ENCODE data around the gene ATP7B.
"Not testable (repeated sequence)": the region's sequence is repeated elsewhere in the genome, so short reads cannot be mapped to it uniquely, and the experiment has no call there.

ATP7B gene

DNA sequence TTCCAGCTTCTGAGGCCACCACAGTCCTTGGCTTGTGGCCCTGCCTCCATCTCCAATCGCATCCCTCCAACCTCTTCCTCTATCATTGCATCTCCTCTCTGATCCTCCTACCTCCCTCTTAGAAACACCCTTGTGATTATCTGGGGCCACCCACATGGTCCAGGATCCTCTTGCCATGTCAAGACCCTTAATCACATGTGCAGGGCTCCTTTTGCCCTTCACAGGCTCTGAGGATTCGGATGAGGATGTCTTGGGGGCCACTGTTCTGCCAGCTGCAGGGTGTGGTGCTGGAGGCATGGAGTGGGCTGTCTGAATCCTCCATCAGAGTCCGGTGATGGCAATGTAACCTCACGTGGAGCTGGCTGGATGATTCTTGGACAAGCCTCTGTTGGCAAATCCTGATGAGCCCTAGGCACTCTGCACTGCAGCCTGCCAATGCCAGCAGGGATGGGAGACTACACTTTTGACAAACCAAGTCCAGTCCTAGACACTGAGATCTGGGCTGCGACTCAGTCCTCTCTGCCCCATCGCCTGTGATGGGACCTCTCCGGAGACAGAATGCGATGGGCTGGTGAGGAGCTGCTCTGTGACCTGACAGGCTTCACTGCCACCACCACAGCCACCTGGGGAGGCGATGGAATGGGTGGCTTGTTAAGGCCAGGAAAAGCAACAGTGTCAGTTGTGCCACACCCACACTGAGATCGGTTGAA is 88.3 kb downstream of the ATP7B start:
- DNase-seq (ENCODE audit: low read depth, low spot score): no peak

DNA sequence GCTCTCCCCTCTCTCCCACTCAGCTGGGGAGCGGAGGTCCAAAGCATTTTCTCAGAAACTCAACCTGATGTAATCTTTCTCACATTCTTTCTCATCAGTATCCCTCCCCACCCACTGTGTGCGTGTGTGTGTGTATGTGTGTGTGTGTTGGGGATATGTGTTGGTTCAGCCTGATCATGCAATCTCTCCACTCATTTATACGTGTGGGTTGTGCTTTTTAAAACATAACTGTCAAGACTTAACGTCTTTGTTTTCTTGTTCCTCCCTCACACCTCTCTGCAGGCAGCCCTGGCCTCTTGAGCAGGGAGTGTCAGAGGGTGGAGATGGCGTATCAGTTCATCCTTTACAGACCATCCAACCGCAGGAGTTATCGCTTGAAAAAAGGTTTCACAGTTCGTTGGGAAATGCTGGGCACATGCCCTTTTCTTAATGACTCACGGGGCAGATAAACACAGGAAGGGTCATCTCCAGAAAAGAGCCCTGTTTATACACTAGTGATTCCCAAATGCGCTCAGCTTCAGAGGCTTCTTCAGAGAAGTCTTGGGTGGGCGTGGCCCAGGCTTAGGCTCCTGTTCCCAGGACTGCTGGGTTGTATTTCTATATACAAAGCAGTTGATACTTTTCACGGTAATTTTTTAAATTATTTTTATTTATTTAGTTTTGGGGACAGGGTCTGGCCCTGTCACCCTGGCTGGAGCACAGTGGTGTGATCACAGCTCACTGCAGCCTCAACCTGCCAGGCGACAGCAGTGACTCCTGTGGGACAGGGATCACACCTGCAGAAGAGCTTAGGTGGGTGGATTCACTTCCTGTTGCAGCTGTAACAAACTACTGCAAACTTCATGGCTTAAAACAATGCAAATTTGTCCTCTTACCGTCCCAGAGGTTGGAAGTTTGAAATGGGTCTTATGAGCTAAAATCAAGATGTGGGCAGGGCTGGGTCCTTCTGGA is 89.2 kb downstream of the ATP7B start:
- DNase-seq (ENCODE audit: low read depth, low spot score): no peak

DNA sequence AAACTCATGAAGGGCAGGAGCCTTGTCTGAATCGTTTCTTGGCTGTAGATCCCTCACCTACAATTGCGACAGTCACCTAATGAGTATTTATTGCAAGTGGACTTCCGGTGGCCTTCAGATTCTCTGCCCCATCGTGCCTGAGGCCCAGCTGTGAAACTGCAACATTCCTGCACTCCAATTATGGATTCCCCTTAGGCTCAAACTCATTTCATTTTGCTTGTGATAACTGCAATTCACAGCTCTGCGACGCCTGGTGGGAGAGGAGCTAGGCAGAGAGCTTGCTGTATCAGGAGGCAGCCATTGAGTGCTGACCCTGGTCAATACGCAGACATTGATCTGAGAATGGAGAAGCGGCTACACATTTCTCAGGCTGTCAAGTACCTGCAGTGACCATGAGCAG is 90.5 kb downstream of the ATP7B start:
- DNase-seq (ENCODE audit: low read depth, low spot score): no peak

DNA sequence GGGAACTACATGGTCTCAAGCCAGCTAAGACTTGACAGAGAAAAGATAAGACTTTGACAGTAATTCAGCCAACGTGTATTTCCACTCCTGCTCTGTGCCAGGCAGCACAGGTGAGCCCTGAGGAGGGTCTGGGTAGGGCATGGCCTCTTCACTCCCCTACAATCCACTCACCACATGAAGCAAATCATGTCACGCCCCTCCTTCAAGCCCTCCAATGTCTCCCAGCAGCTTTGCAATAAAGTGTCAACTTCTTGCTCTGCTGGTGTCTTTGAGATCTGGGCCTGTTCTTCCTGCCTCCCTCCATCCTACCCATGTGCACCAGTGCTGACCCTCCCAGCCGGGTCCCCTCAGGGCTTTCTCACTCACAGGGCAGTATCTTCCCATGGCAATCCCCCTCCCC is 91.0 kb downstream of the ATP7B start:
- DNase-seq (ENCODE audit: low read depth, low spot score): no peak

DNA sequence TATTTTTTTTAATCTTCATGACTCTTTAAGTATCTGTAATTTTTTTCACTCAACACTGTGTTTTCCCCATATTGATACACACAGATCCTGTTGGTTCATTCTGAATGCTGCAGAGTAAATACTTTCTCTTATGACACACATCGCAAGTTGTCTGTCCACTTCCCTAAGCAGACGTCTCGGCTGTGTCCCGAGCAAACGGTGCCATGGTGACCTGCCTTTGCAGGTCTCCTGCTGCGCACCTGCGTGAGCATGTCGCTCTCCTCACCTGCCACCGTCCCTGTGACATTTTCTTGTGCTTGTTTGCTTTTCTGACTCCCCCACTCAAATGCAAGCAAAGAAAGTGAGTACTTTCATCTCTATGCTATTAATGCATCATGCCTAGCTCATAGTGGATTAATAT is 91.7 kb downstream of the ATP7B start:
- no peak for DNase-seq (ENCODE audit: low read depth, low spot score)

DNA sequence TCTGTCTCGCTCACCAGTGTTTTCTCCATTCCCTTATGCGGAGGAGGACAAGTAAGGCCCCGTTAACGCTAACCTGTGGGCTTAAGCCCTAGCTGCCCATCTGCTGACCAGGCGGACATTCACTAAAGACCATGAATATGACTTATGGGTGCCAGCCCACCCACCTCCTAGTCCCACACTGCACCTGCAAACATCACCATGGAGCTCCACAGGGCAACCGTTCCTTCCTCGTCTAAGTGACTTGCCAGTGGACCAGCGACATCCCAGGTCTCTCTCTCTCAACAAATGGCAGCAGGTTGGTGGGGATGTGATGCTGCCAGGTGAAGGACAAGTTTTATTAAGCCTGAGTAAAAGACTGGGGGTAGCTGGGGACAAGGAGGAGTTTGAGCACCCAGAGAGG is 94.3 kb downstream of the ATP7B start:
- no peak for DNase-seq (ENCODE audit: low read depth, low spot score)

DNA sequence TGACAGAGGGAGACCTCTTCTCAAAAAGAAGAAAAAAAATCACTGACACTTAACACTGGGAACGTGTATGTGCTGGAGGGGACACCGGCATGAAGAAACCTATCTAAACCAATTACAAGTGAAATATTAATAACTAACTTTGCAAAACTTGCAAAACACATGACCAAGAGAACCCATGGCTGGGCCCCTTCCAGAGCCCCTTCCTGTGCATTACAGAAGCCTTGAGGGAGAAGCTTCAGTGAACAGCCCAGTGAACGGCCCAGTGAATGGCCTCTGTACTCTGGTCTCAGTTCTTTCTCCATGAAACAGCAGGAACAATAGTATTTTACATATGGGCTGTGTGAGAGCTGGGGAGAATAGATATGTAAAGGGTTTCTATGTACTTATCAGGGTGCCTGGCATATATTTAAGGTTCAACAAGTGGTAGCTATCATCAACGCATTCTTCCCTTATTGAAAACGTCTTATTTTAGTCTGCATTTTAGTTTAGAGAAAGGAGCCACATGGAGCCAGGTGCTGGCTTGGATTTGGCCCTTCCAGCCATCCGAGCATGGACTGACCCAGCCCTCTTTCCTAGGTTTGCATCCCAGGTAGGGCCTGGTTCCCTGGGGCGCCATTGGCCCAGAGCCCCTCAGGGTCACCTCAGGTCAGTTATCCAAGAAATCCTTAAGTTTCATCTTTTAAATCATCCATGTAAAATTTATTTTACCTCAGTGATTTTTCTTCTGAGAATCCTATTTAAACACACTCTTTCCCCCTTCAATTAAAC is 95.0 kb downstream of the ATP7B start:
- DNase-seq (ENCODE audit: low read depth, low spot score): no peak

DNA sequence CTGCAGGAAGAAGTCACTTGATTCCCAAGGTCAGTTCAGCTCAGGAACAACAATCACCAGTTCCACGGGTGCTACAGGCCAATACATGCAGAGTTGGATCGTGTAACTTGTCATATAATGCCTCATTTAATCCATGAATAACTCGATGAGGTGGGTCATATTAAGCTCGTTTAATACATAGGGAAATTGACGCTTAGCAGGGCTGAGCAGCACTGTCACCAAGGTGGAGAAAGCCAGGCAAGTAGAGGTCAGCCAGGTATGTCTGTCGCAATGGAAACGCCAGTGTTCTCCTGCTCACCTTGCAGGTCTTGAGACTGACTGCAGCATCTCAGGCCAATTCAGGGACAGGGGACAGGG is 97.1 kb downstream of the ATP7B start:
- DNase-seq (ENCODE audit: low read depth, low spot score): no peak

DNA sequence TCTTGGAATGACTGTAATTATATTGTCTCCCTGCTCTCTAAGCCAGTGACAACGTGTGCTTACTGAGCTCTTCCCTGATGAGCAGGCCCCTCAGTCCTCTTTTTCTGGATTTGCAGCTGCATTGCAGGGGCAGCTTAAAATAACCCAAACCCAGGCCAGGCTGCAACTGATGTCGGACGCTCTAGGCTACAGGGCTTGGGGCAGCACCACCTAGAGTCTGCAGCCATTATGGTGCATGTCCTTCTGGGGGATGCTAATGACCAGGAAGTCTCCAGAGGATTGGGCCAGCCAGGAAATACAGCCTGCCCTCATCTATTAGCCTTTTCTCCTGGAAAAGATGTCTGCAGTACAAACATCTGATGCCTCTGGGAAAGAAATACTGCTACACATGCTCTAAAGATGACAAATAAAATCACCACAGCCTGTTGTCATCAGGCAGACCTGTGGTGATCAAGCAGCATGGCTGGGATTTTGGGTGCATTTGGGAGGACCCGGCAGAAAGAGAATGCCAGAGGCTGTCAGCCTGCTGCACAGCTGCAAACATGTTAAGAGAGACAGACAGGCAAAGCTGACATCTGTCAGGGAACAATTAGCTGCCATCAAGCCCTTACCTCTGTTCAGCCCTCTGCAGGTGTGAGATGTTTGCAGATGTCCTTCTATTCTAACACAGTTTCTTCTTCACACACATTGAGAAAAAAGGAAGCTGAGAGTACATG is 97.7 kb downstream of the ATP7B start:
- no peak for DNase-seq (ENCODE audit: low read depth, low spot score)

DNA sequence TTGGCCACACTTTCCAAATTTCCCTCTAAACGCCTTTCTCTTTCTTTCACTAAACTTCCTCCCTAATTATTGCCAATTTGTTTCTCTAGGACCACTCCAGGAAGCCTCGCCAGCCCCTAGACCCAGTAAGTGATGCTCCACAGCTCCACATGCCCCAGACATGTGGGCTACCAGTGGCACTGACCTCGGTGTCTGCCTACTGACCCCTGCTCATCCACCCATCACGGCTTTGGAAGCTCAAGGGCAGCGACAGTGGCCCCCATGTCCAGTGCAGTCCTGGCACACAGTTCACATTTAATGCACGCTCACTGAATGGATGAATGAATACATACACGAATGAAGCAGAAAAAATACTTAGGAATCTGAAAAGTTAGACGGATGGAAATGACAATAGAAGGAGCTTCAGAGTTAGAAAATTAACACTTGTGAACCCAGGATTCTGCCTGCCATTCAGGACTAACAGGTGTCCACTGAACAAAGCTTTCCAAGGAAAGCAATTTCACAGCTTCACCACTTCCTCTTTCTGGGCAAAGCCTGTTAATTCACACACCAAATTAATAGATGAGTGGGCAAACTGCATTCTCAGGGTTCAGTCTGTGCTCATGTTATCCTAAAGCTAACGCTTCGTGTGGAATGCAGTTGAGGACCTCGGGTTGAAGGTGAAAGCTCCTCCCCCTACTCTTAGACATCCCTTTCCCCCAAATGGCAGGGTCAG is 98.6 kb downstream of the ATP7B start:
- DNase-seq (ENCODE audit: low read depth, low spot score): no peak

DNA sequence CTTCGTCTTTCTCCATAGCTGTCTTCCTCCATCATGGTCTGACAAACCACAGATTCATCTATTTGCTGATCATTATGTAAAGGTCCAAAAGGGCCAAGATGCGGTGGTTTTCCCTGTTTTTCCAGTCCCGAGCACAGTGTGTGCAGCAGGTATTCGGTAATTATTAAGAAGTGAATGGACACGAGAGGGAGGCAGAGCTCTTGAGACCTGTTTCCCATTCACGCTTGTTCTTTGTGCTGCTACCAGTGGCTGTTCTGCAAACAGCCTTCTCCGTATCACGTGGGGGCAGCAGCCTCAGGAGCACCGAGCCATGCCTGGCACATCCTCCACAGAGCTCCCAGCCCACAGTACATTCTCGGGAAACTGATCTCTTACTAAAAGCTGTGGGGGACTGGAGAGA is 99.2 kb downstream of the ATP7B start:
- DNase-seq (ENCODE audit: low read depth, low spot score): no peak

DNA sequence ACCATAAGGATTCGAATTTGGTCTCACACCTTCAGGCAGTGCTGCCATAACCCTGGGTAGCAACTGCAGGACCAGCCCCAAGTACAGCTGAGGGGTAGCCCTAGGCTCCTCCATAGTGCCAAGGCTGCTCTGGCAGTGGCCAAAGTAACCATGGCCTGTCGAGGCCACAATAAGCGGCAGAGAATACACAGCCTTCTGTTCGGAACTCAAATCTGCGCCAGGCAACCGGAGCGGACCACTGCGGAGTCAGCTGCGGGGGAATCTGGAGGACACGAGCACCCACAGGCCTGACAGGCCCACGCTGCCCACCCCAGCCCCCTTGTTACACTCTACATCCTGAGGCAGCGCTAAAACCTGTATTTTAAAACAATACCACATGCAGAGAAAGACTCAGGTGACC is 100.7 kb downstream of the ATP7B start:
- no peak for DNase-seq (ENCODE audit: low read depth, low spot score)

DNA sequence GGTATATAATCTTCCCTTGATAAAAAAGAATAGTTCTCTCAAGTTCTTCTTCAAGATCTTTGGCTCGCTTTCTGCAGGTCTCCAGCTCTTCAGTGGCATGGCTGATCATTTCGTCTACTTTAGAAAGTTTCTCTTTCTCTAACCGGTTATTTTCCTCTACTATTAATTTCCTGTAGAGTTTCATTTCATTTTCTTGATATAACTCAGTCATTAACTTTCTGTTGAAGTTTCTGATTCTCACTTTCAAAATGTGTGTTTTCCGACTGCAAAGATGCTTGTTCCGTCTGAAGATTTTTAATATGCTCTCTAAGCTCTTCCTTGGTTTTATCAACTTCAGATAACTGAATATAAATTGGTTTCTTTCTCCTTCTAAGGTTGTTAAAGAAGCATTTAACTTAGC is 102.0 kb downstream of the ATP7B start:
- DNase-seq (ENCODE audit: low read depth, low spot score): not testable (repeated sequence)

DNA sequence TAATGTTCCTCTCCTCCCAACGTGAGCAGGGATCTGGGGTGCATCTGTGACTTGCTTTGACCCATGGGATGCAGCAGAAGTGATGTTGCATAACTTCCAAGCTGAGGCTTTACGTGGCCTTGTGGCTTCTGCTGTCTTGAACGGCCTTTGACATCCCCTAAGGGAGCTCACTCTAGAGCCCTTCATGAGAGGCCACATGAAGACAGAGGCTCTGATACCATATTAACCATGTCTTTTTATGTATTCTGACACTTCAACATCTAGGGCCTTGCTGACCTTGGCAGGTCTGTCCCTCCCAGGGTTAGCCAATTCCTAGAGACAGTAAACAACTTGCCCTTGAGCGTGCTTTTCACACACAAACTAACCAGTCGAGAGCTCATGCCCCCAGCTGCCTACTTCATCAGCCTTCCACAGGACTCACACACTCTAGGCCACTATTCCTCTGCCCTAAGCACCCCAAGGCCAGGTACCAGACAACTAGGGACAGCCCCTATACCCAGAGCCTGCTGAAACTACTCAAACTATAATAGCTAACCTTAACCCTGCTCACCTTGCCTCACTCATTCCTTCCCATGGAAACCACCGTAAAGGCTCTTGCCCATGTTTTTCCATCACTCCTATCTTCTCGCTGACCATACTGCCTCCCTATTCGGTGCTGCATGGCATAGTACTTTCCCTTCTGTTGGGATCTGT is 104.1 kb downstream of the ATP7B start:
- DNase-seq (ENCODE audit: low read depth, low spot score): no peak

DNA sequence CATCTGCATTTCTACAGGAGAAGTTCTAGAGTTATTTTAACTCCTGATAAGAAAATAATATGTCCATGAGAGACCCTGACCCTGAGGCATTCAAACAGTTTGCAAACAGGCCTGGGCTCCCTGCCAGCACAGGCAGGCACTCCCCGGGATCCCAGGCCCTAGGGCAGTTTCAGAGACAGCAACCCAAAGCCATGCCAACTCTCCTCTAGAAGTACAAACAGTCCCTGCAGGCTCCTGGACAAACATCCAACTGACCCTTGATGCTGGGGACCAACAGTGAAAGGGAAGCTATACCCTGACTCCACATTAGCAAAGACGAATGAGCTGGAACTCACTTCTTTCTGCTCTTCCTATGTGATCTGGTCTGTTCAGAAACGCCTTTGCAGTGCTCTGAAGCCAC is 104.7 kb downstream of the ATP7B start:
- DNase-seq (ENCODE audit: low read depth, low spot score): peak; percentile 44

DNA sequence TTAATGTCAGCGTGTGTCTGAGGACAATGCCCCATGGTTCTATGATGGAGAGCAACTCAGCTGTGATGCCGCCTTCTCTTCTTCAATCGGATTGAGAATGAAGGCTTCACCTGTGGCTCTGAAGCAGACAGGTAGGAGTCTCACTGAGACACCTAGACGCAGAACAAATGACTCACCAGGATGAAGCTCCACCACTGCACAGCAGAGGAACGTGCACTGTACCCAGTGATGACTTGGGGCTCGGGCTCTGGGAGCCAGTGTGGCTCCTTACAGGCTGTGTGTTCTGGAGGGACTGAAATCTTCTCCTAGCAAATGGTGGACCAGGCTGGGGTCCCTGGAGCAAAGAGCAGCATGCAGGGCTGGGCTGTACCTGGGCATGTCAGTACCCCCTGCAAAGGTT is 105.5 kb downstream of the ATP7B start:
- no peak for DNase-seq (ENCODE audit: low read depth, low spot score)

DNA sequence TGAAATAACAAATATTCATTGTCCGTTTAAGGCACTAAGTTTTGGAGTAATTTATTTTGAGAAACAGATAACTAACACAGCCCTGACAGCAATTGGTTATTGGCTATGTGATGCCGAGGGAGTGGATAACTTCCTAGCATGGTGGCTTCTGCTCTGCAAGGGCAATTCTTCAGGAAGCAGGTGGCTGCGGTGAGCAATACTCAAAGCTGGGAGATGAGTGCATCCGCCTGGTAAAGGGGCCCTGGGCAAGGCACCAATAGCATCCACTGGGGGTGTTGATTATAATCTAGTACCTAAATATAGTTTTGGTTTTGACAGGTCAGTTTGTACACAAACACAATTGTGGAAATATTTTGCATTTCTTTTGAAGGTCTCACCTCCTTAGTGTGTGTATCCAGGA is 108.5 kb downstream of the ATP7B start:
- no peak for DNase-seq (ENCODE audit: low read depth, low spot score)

DNA sequence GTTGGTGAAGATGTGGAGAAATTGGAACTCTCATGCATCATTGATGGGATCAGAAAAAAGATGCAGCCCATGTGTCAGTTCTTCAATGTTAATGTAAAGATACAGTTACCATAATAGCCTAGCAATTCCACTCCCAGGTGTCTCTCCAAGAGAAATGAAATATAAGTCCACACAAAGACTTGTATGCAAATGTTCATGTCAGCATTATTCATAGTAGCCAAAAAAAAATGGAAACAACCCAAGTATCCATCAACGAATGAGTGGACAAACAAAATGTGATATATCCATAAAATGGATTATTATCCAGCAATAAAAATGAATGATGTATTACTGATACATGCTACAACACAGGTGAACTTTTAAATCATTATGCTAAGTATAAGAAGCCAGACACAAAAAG is 110.8 kb downstream of the ATP7B start:
- no peak for DNase-seq (ENCODE audit: low read depth, low spot score)

DNA sequence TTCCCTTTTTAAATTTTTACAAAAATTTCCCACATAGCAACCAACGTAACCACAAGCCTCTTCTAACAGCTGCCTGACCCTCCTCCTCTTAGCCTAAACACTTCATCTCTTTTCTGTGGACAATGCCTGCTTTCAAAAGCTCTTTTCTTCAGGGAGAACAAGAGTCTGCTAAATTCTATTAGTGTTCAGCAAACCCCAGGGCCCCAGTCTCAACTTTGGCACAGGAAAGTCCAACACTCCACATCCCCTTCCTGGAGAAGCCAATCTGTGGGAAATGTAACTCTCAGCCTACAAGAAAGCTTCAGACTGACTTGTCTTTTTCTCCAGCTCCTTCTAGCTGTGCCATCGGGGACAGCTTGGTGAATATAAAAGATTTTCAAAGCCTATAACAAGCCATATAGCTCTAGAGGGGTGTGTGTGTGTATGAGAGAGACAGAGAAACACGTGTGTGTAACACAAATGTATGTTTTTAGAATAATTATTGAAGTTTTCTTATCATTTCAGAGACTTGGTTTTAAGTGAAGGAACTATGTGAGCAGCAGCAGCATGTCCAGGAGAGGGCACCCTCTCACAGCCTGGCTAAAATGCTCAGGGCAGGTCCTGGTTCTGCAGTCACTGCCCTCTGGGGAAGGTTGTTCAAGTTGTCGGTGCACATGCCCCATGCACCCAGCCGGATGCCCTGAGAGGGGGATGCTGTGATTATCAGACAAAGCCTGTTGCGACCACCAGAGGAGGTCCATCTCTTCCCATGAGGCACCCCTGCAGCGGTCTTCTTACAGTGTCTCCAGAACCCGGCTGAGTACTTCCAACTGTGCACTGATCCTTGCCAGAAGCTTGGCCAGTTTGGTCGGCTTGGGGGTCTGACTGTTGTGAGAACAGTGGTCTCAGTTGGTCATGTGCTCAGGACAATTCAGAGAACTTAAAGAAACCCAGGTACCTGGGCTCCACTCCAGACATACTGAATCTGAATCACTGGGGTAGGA is 115.1 kb downstream of the ATP7B start:
- DNase-seq (ENCODE audit: low read depth, low spot score): peak; percentile 26
